ENCODE measurements around the gene GNPTG.

The GNPTG gene

DNA sequence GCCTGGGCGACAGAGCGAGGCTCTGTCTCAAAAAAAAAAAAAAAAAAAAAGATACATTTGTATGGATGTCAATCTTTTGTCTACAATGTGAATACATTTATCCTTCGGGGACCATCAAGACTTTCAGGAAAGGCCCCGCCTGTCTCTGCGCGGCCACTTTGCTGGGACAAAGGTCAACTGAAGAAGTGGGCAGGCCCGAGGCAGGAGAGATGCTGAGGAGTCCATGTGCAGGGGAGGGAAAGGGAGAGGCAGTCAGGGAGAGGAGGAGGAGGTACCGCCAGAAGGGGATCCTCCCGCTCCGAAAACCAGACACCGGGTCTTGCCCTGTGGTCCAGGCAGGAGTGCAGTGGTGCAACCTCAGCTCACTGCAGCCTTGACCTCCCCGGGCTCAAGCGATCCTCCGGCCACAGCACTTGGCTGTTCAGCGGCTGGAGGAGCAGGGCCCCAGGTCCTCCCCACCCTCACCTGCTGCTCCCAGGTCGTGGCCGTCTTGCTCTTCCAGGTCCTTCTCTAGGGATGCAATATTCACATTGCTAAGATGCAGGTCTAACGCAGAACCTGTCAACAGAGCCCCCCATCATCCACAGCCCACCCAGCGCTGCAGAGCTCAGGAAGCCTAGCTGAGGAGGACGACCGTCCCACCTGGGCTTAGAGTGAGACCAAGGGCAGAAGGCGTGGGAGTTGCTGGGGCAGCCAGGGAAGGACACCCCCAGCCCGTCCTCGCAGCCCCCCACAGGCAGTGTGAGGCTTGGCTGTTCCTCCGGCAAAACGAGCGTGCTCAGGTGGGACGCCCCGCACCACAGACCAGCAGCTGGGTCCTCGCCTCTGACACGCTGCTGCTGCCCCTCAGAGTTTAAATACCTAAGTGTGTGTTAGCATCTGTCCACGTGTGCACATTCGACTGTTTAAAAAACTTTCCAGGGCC, 19.6 kb downstream of the GNPTG start:
- DNase-seq (ENCODE audit: low read depth): no peak

DNA sequence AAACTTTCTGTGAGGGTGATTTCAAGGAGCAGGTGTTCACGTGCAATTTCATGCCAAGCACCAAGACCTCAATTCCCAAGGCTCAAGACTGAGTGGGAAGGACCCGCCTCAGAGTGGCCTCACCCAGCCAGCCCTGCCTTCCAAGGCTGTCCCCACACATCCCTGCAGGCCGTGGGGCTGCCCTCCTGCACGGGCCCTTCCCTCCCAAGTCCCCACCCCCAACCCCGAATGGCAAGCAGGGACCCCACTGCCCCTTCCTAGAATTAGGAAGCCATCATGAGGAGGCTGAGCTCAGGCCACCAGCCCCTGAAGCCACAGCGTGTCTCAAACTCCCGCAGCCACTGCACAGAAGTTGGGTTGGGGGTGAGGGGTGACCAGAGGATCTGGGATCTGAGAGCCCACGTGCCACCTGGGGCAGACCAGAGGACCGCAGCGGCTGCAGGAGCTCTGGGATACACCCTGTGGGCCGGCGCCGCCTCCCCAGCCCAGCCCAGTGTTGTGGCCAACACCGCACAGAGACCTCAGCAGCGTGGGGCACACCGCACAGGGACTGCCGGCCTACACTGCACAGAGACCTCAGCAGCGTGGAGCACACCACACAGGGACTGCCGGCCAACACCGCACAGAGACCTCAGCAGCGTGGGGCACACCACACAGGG, 20.7 kb downstream of the GNPTG start:
- DNase-seq (ENCODE audit: low read depth): no peak

- no peak for DNase-seq (ENCODE audit: low read depth)
Measured at GRCh38 chr16:1374418-1375297, 22.9 kb downstream of the GNPTG start.

DNA sequence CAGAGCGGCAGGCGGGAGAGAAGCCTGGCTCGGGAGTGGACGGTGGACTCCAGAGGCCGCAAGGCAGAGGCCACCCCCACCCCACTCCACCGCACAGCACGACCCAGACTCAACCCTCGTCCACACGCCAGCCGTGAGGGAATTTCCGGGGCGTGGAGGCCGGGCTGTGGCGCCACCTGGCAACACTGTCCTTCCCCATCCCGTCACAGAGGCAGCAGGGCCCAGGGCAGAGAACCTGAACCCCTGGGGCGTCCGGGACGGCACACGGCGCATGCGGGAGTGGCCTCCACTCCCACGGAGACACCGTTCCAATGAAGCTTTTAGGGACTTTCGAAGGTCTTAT, 23.5 kb downstream of the GNPTG start:
- DNase-seq (ENCODE audit: low read depth): no peak

DNA sequence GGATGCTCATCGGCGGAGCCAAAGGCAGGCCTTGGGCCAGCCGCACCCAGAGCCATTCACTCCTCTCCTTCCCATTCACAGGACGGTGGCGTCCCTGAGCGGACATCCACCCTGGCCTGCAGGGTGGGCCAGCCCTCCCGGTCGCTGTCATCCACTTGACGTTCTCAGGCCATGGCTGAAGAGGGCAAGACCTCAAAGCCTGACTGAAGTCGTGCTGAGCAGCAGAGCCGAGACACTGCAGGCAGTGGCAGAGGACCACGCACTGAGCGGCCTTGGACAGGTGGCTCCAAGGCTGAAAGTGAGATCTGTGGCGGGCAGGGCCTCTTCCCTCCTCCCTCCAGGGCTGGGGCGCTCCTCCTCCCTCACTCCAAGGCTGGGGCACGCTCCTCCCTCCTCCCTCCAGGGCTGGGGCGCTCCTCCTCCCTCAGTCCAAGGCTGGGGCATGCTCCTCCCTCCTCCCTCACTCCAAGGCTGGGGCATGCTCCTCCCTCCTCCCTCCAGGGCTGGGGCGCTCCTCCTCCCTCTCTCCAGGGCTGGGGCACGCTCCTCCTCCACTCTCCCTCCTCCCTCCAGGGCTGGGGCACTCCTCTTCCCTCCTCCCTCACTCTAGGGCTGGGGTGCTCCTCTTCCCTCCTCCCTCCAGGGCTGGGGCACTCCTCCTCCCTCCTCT, 24.1 kb downstream of the GNPTG start:
- DNase-seq (ENCODE audit: low read depth): no peak

DNA sequence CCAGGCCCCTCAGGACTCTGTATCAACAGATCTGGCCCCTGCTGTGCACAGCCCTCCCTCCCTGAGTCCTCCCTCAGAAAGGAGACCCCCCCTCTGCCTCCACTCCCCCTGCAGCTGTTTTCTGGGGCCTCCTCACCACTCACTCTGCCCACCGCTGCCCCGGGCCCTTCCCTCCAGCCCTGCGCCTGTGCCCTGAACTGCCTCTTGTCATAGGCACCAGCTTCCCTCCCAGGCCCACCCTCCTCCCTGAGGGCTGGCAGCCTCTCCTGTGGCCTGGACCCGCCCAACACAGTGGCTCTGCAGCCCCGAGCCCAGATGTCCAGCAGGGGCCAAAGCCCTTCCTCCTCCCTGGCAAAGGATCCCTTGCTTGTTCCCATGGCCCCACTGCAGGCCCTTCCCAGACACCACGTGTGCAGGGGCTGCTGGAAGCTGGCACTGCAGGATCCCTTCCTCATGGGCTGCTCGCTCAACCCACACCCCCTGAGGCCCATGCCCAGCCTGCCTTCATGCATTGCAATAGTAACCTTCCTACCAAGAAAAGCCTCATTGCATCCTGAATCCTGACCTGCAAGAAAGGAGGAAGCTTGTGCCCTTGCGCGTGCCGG, 25.8 kb downstream of the GNPTG start:
- no peak for DNase-seq (ENCODE audit: low read depth)

- no peak for DNase-seq (ENCODE audit: low read depth)
Measured at GRCh38 chr16:1378087-1378803, 26.5 kb downstream of the GNPTG start.

DNA sequence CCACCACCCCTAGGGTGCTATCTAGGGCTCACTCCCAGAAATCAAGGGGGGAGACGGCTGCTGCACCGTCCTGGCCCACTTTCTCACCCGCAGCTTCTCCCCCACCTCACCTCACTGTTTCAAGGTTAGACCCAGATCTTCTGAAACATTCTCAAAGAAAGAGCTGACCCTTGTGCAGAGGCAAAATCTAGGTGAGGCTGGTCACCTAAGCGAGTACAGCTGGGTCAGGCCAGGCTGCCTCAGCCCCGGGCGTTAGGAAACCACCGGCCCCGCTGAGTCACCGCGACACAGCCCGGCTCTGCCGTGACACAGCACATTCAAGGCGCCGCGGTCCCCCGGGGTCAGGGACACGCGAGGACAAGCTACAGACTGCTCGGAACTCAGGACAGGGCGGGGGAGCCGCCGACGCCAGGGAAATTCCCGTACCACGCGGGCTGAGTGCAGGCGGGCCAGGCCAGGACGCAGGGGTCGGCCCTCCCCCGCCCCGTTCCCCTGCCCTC, 27.1 kb downstream of the GNPTG start:
- DNase-seq (ENCODE audit: low read depth): peak; percentile 83

- DNase-seq (ENCODE audit: low read depth): peak; percentile 54
Measured at GRCh38 chr16:1379304-1380076, 27.8 kb downstream of the GNPTG start.

DNA sequence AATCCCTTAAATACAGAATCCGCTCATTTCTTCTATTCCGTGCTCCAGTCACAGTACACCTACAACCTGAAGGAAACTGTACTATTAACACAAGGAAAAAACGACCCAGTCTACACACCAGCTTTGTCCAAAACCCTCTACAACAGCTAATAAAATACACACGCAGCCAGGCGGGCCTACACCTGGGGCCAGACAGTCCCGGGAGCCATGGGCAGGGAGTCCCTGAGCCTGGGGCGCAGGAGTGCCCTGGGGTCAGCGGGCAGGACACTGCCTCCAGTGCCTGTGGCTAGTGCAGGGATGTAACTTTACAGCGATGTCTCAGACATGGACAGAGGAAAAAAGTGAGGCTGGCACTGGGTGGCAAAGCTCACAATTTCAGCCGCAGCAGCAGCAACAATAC, 28.5 kb downstream of the GNPTG start:
- DNase-seq (ENCODE audit: low read depth): no peak

DNA sequence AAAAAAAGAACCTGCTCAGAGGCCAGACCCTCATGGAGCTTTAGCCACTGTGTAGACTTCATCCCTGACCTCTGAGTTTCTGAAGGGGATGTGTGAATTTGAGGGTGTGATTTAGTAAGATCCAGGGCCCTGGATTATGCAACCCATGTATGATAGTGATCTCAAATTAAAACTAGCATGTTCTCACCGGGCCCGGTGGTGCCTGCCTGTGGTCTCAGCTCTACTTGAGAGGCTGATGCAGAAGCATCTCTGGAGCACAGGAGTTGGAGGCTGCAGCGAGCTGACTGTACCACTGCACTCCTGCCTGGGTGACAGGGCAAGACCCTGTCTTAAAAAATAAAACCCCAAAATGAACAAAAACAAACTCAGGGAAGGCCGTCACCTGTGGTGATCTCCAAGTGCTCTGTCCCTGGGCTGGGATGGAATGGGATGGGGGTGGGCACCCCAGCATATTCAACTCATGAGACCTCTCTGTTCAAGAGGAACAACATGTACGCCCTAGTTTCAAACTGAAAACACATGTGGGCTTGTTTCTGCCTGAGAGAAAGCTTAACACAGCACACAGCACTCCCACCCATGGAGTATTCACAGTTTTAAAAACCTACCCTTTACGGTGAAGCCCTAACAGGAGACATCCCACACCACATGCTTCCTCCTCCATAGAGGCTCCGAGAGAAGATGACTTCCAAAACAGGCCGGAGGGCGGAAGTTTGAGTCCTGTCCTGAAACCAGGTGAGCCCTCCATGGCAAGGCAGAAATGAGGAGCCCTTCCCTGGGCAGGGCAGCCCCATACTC, 30.1 kb downstream of the GNPTG start:
- DNase-seq (ENCODE audit: low read depth): no peak

- DNase-seq (ENCODE audit: low read depth): no peak
Measured at GRCh38 chr16:1383556-1383955, 31.8 kb downstream of the GNPTG start.

GRCh38 chr16:1385232-1385631, 33.5 kb downstream of the GNPTG start:
- no peak for DNase-seq (ENCODE audit: low read depth)

DNA sequence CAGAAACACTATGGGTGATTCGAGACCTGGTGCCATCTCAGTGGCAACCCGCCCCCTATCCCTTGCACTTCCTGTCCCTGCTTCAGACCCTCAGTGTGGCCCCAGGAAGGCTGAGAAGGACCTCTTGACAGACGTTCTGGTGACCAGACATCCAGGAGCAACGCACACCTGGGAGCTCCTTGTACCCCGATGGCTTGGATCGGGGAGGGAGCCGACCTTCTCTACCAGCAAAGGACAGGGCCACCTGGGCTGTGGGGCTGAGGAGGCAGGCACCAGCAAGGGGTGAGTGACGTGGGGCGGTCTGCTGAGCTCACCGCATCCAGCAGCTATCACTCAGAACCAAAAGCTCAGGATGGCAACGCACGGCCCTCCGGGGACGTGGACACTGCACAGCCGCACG, 35.6 kb downstream of the GNPTG start:
- no peak for DNase-seq (ENCODE audit: low read depth)

GRCh38 chr16:1389762-1390161, 38.0 kb downstream of the GNPTG start:
- no peak for DNase-seq (ENCODE audit: low read depth)

DNA sequence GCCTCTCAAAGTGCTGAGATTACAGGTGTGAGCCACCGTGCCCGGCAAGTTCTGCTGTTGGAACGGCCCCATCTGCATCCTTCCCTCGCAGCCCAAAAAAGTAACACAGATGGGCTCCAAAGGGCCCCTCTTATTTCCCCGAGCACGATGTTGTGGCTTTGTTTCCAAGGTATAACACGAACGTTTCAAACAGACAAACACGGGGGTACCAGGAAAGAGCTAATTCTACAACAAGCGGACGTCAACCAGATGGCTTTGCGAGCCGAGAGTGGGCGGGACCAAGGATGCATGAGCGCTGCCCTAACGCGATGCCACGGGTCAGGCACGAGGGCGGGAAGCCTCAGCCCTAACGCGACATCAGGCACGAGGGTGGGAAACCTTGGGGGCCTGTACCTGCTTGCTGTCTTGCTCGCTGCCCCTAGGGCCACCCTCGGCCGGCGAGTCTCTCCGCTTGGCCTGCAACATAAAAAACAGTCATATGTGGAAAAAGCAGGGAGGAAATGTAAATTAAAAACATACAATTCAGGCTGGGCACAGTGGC, 38.6 kb downstream of the GNPTG start:
- no peak for DNase-seq (ENCODE audit: low read depth)

DNA sequence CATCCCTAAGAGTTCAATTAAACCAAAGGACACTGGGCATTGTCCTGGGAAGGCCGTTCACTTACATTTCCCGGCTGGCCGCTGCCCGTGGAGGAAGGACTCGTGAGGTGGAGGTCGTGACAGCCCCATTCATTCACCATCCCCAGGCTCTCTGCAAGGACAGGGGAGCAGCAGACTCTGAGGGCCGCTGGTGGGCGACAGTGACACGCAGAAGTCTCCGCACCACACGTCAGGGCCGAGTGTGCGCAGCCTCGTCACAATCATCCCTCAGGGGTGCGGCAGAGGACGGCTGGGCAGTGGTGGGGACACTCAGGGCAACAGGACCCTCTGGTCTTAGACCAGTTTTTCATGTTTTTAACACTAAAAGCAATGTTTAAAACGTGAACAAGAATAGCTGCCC, 41.1 kb downstream of the GNPTG start:
- no peak for DNase-seq (ENCODE audit: low read depth)

DNA sequence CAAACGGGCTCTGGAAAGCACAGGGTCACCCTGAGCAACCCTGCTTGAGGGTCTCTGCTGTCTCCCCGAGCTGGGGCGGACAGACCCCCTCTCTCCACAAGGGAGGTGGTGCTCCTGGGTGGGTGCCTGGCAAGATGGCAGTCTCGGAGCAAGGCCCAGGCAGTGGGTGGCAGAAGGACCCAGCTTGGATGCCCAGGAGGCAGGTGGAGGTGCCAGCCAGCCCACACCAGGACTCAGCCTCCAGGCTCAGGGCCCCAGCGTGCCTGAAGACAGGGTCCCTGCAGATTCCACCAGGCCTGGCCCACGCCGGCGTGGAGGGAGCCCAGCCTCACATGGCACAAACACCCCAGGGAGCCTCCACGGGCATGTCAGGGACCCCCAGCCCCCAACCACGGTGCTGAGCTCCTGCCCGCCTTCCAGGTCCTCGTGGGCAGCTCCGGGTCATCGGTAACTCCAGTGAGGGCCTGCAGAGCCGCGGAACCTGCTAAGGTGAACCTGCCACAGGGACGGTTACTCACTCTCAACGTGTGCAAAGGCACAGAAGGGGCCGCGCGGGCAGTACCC, 42.0 kb downstream of the GNPTG start:
- no peak for DNase-seq (ENCODE audit: low read depth)
